PC-3 (cell line): ENCODE measurements around the gene FLII. TPM values are rescaled to one million over a fixed set of nuclear protein-coding genes. Genes with fewer than 3 reads are reported as not detected.

Experiments
- ATAC-seq: fragments of 200-7000 bp; cut with Tn5 transposase; 2 replicates; pipeline ENCODE4 v1.9.1; 2020; ENCODE audit warnings: mild to moderate bottlenecking, moderate library complexity
- BruUV-seq: library from RNA; stranded (reverse); fragments of 400-500 nt; replicated peaks from 2 replicates; lab custom pipeline; 2021; lab: Mats Ljungman, UMichigan
- CTCF ChIA-PET: fragments of 300-600 bp; sonication (Branson Sonifier 250); formaldehyde crosslinking; loops from one replicate; lab custom pipeline; 2022; ENCODE audit warnings: antibody characterized with exemption; lab: Charles Lee
- POLR2A ChIA-PET: fragments of 300-600 bp; sonication (Branson Sonifier 250); formaldehyde crosslinking; loops from one replicate; lab custom pipeline; 2022; ENCODE audit warnings: antibody characterized with exemption; ENCODE audit not compliant: unreplicated experiment; lab: Charles Lee
- DNase-seq: peaks from one replicate; pipeline ENCODE4 v3.0.0-alpha.2; 2015
- H2AFZ ChIP-seq: fragments of 300-600 bp; sonication (generic); 2 replicates; pipeline ENCODE4 v1.6.0; 2016; ENCODE audit warnings: antibody characterized with exemption, low read length
- H3F3A ChIP-seq: fragments of 300-600 bp; sonication (generic); one replicate; pipeline ENCODE4 v1.6.0; 2017; ENCODE audit warnings: antibody characterized with exemption, low read length, control low read depth, mild to moderate bottlenecking; ENCODE audit not compliant: unreplicated experiment
- H3K27ac ChIP-seq: fragments of 300-600 bp; sonication (generic); 2 replicates; pipeline ENCODE4 v1.5.1; 2016; ENCODE audit warnings: mild to moderate bottlenecking, low read length
- H3K27me3 ChIP-seq: fragments of 300-600 bp; sonication (generic); 2 replicates; pipeline ENCODE4 v1.6.1; 2016; ENCODE audit warnings: low read length, mixed read lengths
- H3K36me3 ChIP-seq: fragments of 300-600 bp; sonication (generic); 2 replicates; pipeline ENCODE4 v1.6.1; 2016; ENCODE audit warnings: low read depth, mixed run types, low read length, mixed read lengths
- H3K4me1 ChIP-seq: fragments of 300-600 bp; sonication (generic); 2 replicates; pipeline ENCODE4 v1.5.1; 2016; ENCODE audit warnings: low read length; ENCODE audit not compliant: insufficient read depth
- H3K4me2 ChIP-seq: fragments of 300-600 bp; sonication (generic); 2 replicates; pipeline ENCODE4 v1.6.0; 2016; ENCODE audit warnings: low read length
- H3K4me3 ChIP-seq: fragments of 300-600 bp; sonication (generic); 2 replicates; pipeline ENCODE4 v1.5.1; 2016; ENCODE audit warnings: mild to moderate bottlenecking, low read length, mixed read lengths
- H3K79me2 ChIP-seq: fragments of 300-600 bp; sonication (generic); 2 replicates; pipeline ENCODE4 v1.6.1; 2017; ENCODE audit warnings: low read length, mixed read lengths
- H3K9ac ChIP-seq: fragments of 300-600 bp; sonication (generic); 2 replicates; pipeline ENCODE4 v1.6.0; 2016; ENCODE audit warnings: mild to moderate bottlenecking, low read length
- H3K9me2 ChIP-seq: fragments of 300-600 bp; sonication (generic); replicated peaks from 2 replicates; pipeline ENCODE4 v1.6.1; 2016; ENCODE audit warnings: mixed run types, low read length, mixed read lengths
- H3K9me3 ChIP-seq: fragments of 300-600 bp; sonication (generic); 2 replicates; pipeline ENCODE4 v1.6.1; 2016; ENCODE audit warnings: low read length, mixed read lengths
- H4K20me1 ChIP-seq: fragments of 300-600 bp; sonication (generic); 2 replicates; pipeline ENCODE4 v1.6.1; 2016; ENCODE audit warnings: low read length, mixed read lengths
- CTCF ChIP-seq: fragments of 300-600 bp; sonication (generic); conservative IDR thresholded peaks from 2 replicates; pipeline ENCODE4 v1.5.1; 2017; ENCODE audit warnings: antibody characterized with exemption, low read depth, mild to moderate bottlenecking, low read length
- EZH2 ChIP-seq: fragments of 300-600 bp; sonication (generic); IDR thresholded peaks from one replicate; pipeline ENCODE4 v1.6.1; 2017; ENCODE audit warnings: antibody characterized with exemption, mild to moderate bottlenecking, low read length; ENCODE audit not compliant: unreplicated experiment
- EZH2phosphoT487 ChIP-seq: fragments of 300-600 bp; sonication (generic); IDR thresholded peaks from 2 replicates; pipeline ENCODE4 v1.6.1; 2018; ENCODE audit warnings: mild to moderate bottlenecking, antibody characterized with exemption, low read length, borderline replicate concordance
- intact Hi-C: fragments of 100-400 bp; cut with micrococcal nuclease; formaldehyde crosslinking; loops from 2 replicates; pipeline ENCODE4 v1.9.0; 2023
- total RNA-seq: library from RNA; depleted of rRNA; stranded (reverse); fragments of >200 nt; gene quantifications from 2 replicates; pipeline ENCODE4 v1.2.3, GENCODE V29; 2014

Gene FLII
- total RNA-seq, 1 experiment from 2014 or later: 537 TPM

GRCh38 chr17:18280766-18281371 lies 22.3 kb upstream of the FLII start:
- BruUV-seq: no TSS peak
- no peak overlapping the region for H3K4me2 ChIP-seq
- H3K27ac ChIP-seq: no peak overlapping the region
- no peaks in the 10 kb centered on the region for H3K4me1 ChIP-seq
- no peak overlapping the region for H3K9ac ChIP-seq
- no peak overlapping the region for H3K4me3 ChIP-seq
- H2AFZ ChIP-seq: no peak overlapping the region
- DNase-seq (no peak), ATAC-seq (no peak)
- H3K27me3 ChIP-seq: no peaks in the 10 kb centered on the region
- H4K20me1 ChIP-seq: no peaks in the 10 kb centered on the region
- no peaks in the 10 kb centered on the region for H3K9me3 ChIP-seq
- intact Hi-C loops: no loop called here
- no peaks in the 10 kb centered on the region for H3F3A ChIP-seq
- H3K36me3 ChIP-seq: peaks cover 67% of the 10 kb centered on the region
- H3K9me2 ChIP-seq: no peaks in the 10 kb centered on the region
- no peaks in the 10 kb centered on the region for H3K79me2 ChIP-seq
- ChIA-PET CTCF (no interaction called here), POLR2A (no interaction called here)
- TF ChIP-seq CTCF: no peak
- TF ChIP-seq EZH2phosphoT487: no peak
- no peak for TF ChIP-seq EZH2

- DNase-seq (no peak), ATAC-seq (no peak)
- H3K27ac ChIP-seq: no peak overlapping the region
- TF ChIP-seq CTCF: no peak
- no peak for TF ChIP-seq EZH2
- TF ChIP-seq EZH2phosphoT487: no peak
- H3F3A ChIP-seq: no peaks in the 10 kb centered on the region
- POLR2A ChIA-PET: no interaction called here
- H3K9me3 ChIP-seq: no peaks in the 10 kb centered on the region
- no peaks in the 10 kb centered on the region for H3K4me1 ChIP-seq
- H3K27me3 ChIP-seq: no peaks in the 10 kb centered on the region
- no peaks in the 10 kb centered on the region for H4K20me1 ChIP-seq
- no TSS peak for BruUV-seq
- H3K9me2 ChIP-seq: no peaks in the 10 kb centered on the region
- H3K9ac ChIP-seq: no peak overlapping the region
- H3K36me3 ChIP-seq: peaks cover 61% of the 10 kb centered on the region
- CTCF ChIA-PET: no interaction called here
- no peak overlapping the region for H2AFZ ChIP-seq
- intact Hi-C loops: no loop called here
- no peak overlapping the region for H3K4me3 ChIP-seq
- H3K4me2 ChIP-seq: no peak overlapping the region
- H3K79me2 ChIP-seq: no peaks in the 10 kb centered on the region
These were observed 21.7 kb upstream of the FLII start for GRCh38 chr17:18280249-18280648.

GRCh38 chr17:18278867-18279266 lies 20.3 kb upstream of the FLII start:
- H3K27ac ChIP-seq: no peak overlapping the region
- ChIA-PET POLR2A (interaction anchor here (0.5 kb wide), 1 partner anchor 11 kb away, joined by 3 read pairs; no protein-coding TSS in a partner anchor), CTCF (no interaction called here)
- no peaks in the 10 kb centered on the region for H3K4me1 ChIP-seq
- H3K4me2 ChIP-seq: no peak overlapping the region
- no TSS peak for BruUV-seq
- TF ChIP-seq EZH2 (no peak), EZH2phosphoT487 (no peak)
- no peak overlapping the region for H3K9ac ChIP-seq
- no peaks in the 10 kb centered on the region for H3K27me3 ChIP-seq
- no peaks in the 10 kb centered on the region for H3F3A ChIP-seq
- H4K20me1 ChIP-seq: no peaks in the 10 kb centered on the region
- H3K36me3 ChIP-seq: peaks cover 60% of the 10 kb centered on the region
- ATAC-seq: no peak
- intact Hi-C loops: no loop called here
- H2AFZ ChIP-seq: no peak overlapping the region
- H3K4me3 ChIP-seq: no peak overlapping the region
- H3K79me2 ChIP-seq: no peaks in the 10 kb centered on the region
- no peaks in the 10 kb centered on the region for H3K9me3 ChIP-seq
- no peak for DNase-seq
- H3K9me2 ChIP-seq: no peaks in the 10 kb centered on the region
